B cell (primary cell): ENCODE measurements around the gene RFWD3.

Source experiments
- EZH2 ChIP-seq: IDR thresholded peaks from 2 replicates; pipeline ENCODE4 v1.6.1; 2012; ENCODE audit warnings: borderline replicate concordance, low read depth, mild to moderate bottlenecking, moderate library complexity, low read length; ENCODE audit not compliant: insufficient read depth, poor library complexity, severe bottlenecking
- TF ChIP-seq, protein P1 (sequence below): fragments of 200-600 bp; IDR thresholded peaks from one replicate; pipeline ENCODE4 v1.8.0; 2022; ENCODE audit warnings: antibody characterized with exemption, mild to moderate bottlenecking

DNA sequence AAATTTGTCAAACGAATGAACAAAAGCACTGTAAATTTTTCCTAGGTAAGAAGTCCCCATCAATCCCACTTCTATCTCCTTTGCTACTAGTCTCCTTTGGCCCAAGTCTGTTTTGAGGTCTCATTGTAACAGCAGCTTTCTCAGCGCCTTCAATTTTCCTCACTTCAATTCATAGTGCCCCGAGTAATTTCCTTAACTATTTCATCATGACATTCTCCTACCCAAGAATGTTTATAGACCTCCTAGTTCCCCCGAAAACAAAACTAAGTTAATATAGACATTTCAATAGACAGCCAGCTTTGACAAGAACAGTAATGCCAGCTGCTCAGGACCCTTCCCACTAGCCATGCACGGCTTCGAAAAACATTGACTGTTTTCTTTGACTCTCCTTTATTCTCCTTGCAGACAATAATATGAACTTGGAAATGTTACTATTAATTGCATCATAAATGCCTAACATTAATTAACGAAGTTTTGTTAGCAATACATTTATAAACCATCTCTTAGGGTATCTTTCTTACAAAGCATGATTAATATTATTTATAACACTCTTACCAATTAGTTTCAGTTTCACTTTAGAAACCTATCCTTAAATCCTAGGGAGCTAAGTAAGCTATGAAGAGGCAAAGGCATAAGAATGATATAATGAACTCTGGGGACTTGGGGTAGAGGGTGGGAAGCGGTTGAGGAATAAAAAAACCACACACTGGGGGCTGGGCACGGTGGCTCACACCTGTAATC lies 82.6 kb downstream of the RFWD3 start:
- TF ChIP-seq, protein P1, sequence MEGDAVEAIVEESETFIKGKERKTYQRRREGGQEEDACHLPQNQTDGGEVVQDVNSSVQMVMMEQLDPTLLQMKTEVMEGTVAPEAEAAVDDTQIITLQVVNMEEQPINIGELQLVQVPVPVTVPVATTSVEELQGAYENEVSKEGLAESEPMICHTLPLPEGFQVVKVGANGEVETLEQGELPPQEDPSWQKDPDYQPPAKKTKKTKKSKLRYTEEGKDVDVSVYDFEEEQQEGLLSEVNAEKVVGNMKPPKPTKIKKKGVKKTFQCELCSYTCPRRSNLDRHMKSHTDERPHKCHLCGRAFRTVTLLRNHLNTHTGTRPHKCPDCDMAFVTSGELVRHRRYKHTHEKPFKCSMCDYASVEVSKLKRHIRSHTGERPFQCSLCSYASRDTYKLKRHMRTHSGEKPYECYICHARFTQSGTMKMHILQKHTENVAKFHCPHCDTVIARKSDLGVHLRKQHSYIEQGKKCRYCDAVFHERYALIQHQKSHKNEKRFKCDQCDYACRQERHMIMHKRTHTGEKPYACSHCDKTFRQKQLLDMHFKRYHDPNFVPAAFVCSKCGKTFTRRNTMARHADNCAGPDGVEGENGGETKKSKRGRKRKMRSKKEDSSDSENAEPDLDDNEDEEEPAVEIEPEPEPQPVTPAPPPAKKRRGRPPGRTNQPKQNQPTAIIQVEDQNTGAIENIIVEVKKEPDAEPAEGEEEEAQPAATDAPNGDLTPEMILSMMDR, result no peak
- no peak for TF ChIP-seq EZH2
